ENCODE data around the gene TTC32.
"Not testable (repeated sequence)": the region's sequence is repeated elsewhere in the genome, so short reads cannot be mapped to it uniquely, and the experiment has no call there.

The TTC32 gene

GRCh38 chr2:19929226-19929625 lies 27.4 kb upstream of the TTC32 start:
- DNase-seq, result no peak
- Histone ChIP-seq H3K27me3 (no peaks in the 10 kb centered on the region), H3K4me1 (peaks cover 0 to 4% (median 1%) of the 10 kb centered on the region in 4 donors), H3K36me3 (peaks cover 42 to 54% (median 44%) of the 10 kb centered on the region in 3 donors), H3K9me3 (peaks cover 0 to 26% (median 11%) of the 10 kb centered on the region in 3 donors), H3K4me3 (no peak overlapping the region), H3K27ac (no peak overlapping the region)
- no peak for TF ChIP-seq CTCF (IDR thresholded peaks at IDR 0.05)
- intact Hi-C loops (cut with DNase I; ENCODE audit: low total_unique reads), result no loop called here

GRCh38 chr2:19927816-19928215 lies 26.0 kb upstream of the TTC32 start:
- peaks cover 0 to 26% (median 11%) of the 10 kb centered on the region in 3 donors for H3K9me3 ChIP-seq
- H3K4me3 ChIP-seq; H3K4me1 ChIP-seq; intact Hi-C loops (cut with DNase I; ENCODE audit: low total_unique reads); H3K27me3 ChIP-seq; H3K27ac ChIP-seq; DNase-seq: not testable (repeated sequence)
- H3K36me3 ChIP-seq, result peaks cover 42 to 69% (median 44%) of the 10 kb centered on the region in 3 donors

- H3K27ac ChIP-seq; DNase-seq; H3K4me1 ChIP-seq; intact Hi-C loops (cut with DNase I; ENCODE audit: low total_unique reads); H3K27me3 ChIP-seq; H3K4me3 ChIP-seq: not testable (repeated sequence)
- peaks cover 0 to 25% (median 11%) of the 10 kb centered on the region in 3 donors for H3K9me3 ChIP-seq
- peaks cover 27 to 52% (median 34%) of the 10 kb centered on the region in 3 donors for H3K36me3 ChIP-seq
Observed at GRCh38 chr2:19924526-19924925, 22.7 kb upstream of the TTC32 start.

DNA sequence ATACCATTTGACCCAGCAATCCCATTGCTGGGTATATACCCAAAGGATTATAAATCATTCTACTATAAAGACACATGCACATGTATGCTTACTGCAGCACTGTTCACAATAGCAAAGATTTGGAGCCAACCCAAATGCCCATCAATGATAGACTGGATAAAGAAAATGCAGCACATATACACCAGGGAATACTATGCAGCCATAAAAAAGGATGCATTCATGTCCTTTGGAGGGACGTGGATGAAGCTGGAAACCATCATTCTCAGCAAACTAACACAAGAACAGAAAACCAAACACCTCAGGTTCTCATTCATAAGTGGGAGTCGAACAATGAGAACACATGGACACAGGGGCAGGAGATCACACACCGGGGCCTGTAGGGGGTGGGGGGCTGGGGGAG lies 20.4 kb upstream of the TTC32 start:
- DNase-seq; H3K4me3 ChIP-seq; H3K4me1 ChIP-seq; H3K27ac ChIP-seq; H3K9me3 ChIP-seq; intact Hi-C loops (cut with DNase I; ENCODE audit: low total_unique reads); H3K27me3 ChIP-seq: not testable (repeated sequence)
- peaks cover 4 to 29% (median 10%) of the 10 kb centered on the region in 3 donors for H3K36me3 ChIP-seq

GRCh38 chr2:19916385-19916950 lies 14.7 kb upstream of the TTC32 start:
- Histone ChIP-seq H3K4me1 (no peaks in the 10 kb centered on the region), H3K27ac (no peak overlapping the region), H3K9me3 (no peaks in the 10 kb centered on the region), H3K27me3 (no peaks in the 10 kb centered on the region), H3K4me3 (no peak overlapping the region), H3K36me3 (peaks cover 0 to 8% (median 3%) of the 10 kb centered on the region in 3 donors)
- DNase-seq, result no peak
- TF ChIP-seq CTCF (IDR thresholded peaks at IDR 0.05), result no peak
- intact Hi-C loops (cut with DNase I; ENCODE audit: low total_unique reads), result no loop called here

DNA sequence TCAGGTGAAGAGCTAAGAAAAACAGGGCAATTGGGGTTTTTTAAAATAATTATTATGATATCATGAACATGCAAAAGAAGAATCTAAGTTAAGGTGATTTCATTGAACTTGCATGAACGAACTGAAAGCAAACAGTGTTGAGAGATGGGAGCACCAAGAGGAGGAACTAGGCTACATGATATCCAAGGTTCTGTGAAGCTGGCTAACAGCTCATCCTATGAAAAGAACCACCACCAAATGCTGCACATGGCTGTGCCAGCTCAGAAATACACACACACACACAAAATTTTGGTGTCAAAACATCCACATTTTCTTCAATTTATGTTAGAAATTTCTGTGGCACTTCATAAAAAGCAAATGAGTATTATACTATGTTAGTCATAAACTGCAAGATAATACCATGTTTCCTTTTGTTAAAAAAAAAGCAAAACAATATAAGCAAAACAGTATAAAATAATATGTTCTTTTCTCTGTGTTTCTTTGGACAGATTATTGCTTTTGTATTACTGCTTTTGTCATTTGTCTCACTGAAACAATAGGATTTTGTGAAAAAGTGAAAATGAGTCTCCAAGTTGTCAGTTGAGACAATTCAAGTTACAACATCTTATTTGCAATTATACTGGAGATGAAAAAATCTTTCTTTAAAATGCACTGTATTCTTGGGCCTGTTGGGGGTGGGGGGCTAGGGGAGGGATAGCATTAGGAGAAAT lies 12.6 kb upstream of the TTC32 start:
- Histone ChIP-seq H3K4me3 (no peak overlapping the region), H3K36me3 (peaks cover 0 to 12% (median 3%) of the 10 kb centered on the region in 3 donors), H3K27ac (no peak overlapping the region), H3K4me1 (no peaks in the 10 kb centered on the region), H3K9me3 (no peaks in the 10 kb centered on the region), H3K27me3 (no peaks in the 10 kb centered on the region)
- no peak for DNase-seq
- intact Hi-C loops (cut with DNase I; ENCODE audit: low total_unique reads), result no loop called here
- TF ChIP-seq CTCF (IDR thresholded peaks at IDR 0.05), result no peak

GRCh38 chr2:19911808-19912509 lies 10.2 kb upstream of the TTC32 start:
- H3K36me3 ChIP-seq, result peaks cover 0 to 12% (median 3%) of the 10 kb centered on the region in 3 donors
- intact Hi-C loops (cut with DNase I; ENCODE audit: low total_unique reads), result no loop called here
- DNase-seq, result no peak
- no peaks in the 10 kb centered on the region for H3K9me3 ChIP-seq
- H3K4me3 ChIP-seq, result no peak overlapping the region
- TF ChIP-seq CTCF (IDR thresholded peaks at IDR 0.05), result no peak
- no peak overlapping the region for H3K27ac ChIP-seq
- no peaks in the 10 kb centered on the region for H3K4me1 ChIP-seq
- H3K27me3 ChIP-seq, result no peaks in the 10 kb centered on the region

All from tibial artery (tissue), 4 donors.